Left ventricle myocardium inferior (tissue), 1 donor: ENCODE data around the gene EDN1. TPM values are rescaled to one million over a fixed set of nuclear protein-coding genes. Genes with fewer than 3 reads are reported as not detected.
A peak's percentile ranks its signal among the peaks of the same experiment; 100 is the strongest.

Experiments
- DNase-seq: peaks from one replicate; pipeline ENCODE4 v3.0.0-alpha.2; 2020
- H3K27ac ChIP-seq: fragments of 200-600 bp; replicated peaks from 2 replicates; pipeline ENCODE4 v1.8.0; 2021
- H3K27me3 ChIP-seq: fragments of 200-600 bp; 2 replicates; pipeline ENCODE4 v1.8.0; 2021; ENCODE audit warnings: low read depth
- H3K36me3 ChIP-seq: fragments of 200-600 bp; 2 replicates; pipeline ENCODE4 v1.8.0; 2021
- H3K4me1 ChIP-seq: fragments of 200-600 bp; 2 replicates; pipeline ENCODE4 v1.8.0; 2021
- H3K4me3 ChIP-seq: fragments of 200-600 bp; 2 replicates; pipeline ENCODE4 v1.8.0; 2021; ENCODE audit warnings: mild to moderate bottlenecking, moderate library complexity
- H3K9me3 ChIP-seq: fragments of 200-600 bp; replicated peaks from 2 replicates; pipeline ENCODE4 v1.8.0; 2021
- intact Hi-C: fragments of 100-400 bp; cut with micrococcal nuclease; formaldehyde crosslinking; loops from one replicate; pipeline ENCODE4 v1.11.0; 2022
- total RNA-seq: library from RNA; stranded (reverse); fragmentation: NEBNext Ultra II Directional; extraction: Animal tissue kit (Norgen Biotek cat#: 25700); gene quantifications from one replicate; pipeline ENCODE4 v1.2.1, GENCODE V29; 2021
- TF ChIP-seq, protein P1 (sequence below): fragments of 200-600 bp; IDR thresholded peaks from 2 replicates; pipeline ENCODE4 v1.8.0; 2021; ENCODE audit warnings: antibody characterized with exemption, mild to moderate bottlenecking, borderline replicate concordance
- donor health status: DM: no; HTN: yes; CAD: no; lungs with severe emphysema.

The EDN1 gene
- total RNA-seq, 1 donor from 2014 or later = 5.9 TPM

DNA sequence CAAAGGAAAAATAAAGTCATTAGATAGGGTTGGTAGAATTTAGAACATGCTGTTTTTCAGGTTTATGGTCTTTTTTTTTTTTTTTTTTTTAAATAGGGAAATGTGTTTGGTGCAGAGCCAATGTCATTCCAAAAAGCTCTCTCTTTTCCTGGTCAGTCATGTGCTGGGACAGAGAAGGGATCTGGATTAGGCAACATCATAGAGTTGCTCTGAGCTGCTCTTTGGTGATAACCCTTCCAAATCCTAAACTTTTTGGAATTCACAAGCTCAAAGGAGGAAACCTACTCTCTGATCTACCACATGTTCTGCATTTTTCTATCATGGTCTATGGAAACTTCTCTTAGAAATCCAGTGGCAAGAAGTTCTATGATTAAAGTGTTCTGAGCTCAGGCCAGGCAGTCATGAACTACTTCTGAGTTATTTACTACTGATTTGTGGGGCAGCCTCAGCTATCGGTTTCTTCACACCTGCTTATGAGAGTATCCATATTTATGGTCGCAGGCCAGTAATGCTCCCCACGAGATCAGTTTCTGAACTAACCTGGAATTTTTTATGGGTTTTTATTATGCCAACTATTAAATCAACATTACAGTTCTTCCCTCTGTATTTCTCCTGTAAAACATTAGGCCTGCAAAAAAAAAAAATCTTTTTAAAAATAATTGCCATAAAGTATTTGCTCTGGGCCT lies 4.8 kb downstream of the EDN1 start:
- TF ChIP-seq, protein P1, sequence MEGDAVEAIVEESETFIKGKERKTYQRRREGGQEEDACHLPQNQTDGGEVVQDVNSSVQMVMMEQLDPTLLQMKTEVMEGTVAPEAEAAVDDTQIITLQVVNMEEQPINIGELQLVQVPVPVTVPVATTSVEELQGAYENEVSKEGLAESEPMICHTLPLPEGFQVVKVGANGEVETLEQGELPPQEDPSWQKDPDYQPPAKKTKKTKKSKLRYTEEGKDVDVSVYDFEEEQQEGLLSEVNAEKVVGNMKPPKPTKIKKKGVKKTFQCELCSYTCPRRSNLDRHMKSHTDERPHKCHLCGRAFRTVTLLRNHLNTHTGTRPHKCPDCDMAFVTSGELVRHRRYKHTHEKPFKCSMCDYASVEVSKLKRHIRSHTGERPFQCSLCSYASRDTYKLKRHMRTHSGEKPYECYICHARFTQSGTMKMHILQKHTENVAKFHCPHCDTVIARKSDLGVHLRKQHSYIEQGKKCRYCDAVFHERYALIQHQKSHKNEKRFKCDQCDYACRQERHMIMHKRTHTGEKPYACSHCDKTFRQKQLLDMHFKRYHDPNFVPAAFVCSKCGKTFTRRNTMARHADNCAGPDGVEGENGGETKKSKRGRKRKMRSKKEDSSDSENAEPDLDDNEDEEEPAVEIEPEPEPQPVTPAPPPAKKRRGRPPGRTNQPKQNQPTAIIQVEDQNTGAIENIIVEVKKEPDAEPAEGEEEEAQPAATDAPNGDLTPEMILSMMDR = no peak
- H3K36me3 ChIP-seq = no peaks in the 10 kb centered on the region
- peaks cover 29% of the 10 kb centered on the region for H3K27me3 ChIP-seq
- no peak overlapping the region for H3K27ac ChIP-seq
- H3K9me3 ChIP-seq = no peaks in the 10 kb centered on the region
- no peak overlapping the region for H3K4me3 ChIP-seq
- no peak for DNase-seq
- intact Hi-C loops = loop anchor here (5.0 kb wide), 1 partner anchor 307 kb away; no protein-coding TSS in a partner anchor
- H3K4me1 ChIP-seq = peaks cover 22% of the 10 kb centered on the region

DNA sequence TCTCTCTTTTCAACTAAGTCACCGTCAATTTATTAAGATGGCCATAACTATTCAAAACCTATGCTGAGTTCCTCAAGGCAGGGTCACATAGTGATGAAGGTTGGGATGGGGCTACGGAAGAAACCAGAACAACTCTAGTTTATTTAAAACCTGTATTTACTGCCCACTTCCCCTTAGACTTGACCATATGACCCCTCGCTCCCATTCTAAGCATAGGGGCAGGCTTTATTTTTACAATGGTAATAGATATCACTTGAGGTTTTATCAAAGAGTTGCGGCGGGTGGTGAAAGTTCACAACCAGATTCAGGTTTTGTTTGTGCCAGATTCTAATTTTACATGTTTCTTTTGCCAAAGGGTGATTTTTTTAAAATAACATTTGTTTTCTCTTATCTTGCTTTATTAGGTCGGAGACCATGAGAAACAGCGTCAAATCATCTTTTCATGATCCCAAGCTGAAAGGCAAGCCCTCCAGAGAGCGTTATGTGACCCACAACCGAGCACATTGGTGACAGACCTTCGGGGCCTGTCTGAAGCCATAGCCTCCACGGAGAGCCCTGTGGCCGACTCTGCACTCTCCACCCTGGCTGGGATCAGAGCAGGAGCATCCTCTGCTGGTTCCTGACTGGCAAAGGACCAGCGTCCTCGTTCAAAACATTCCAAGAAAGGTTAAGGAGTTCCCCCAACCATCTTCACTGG lies 5.5 kb downstream of the EDN1 start:
- TF ChIP-seq, protein P1 = no peak
- Histone ChIP-seq H3K9me3 (no peaks in the 10 kb centered on the region), H3K27ac (no peak overlapping the region), H3K4me1 (peaks cover 14% of the 10 kb centered on the region), H3K27me3 (peaks cover 29% of the 10 kb centered on the region), H3K4me3 (peak overlapping the region; percentile 4), H3K36me3 (no peaks in the 10 kb centered on the region)
- intact Hi-C loops = no loop called here
- DNase-seq = no peak

DNA sequence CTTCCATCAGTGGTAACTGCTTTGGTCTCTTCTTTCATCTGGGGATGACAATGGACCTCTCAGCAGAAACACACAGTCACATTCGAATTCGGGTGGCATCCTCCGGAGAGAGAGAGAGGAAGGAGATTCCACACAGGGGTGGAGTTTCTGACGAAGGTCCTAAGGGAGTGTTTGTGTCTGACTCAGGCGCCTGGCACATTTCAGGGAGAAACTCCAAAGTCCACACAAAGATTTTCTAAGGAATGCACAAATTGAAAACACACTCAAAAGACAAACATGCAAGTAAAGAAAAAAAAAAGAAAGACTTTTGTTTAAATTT lies 6.1 kb downstream of the EDN1 start:
- Histone ChIP-seq H3K4me1 (peaks cover 9% of the 10 kb centered on the region), H3K27me3 (peaks cover 28% of the 10 kb centered on the region), H3K4me3 (peak overlapping the region; percentile 4), H3K27ac (no peak overlapping the region), H3K9me3 (no peaks in the 10 kb centered on the region), H3K36me3 (no peaks in the 10 kb centered on the region)
- TF ChIP-seq, protein P1 = no peak
- intact Hi-C loops = no loop called here
- no peak for DNase-seq

DNA sequence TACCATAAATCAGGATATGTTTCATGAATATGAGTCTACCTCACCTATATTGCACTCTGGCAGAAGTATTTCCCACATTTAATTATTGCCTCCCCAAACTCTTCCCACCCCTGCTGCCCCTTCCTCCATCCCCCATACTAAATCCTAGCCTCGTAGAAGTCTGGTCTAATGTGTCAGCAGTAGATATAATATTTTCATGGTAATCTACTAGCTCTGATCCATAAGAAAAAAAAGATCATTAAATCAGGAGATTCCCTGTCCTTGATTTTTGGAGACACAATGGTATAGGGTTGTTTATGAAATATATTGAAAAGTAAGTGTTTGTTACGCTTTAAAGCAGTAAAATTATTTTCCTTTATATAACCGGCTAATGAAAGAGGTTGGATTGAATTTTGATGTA lies 6.4 kb downstream of the EDN1 start:
- no peaks in the 10 kb centered on the region for H3K36me3 ChIP-seq
- no peak for DNase-seq
- H3K4me3 ChIP-seq = no peak overlapping the region
- H3K4me1 ChIP-seq = peaks cover 5% of the 10 kb centered on the region
- intact Hi-C loops = no loop called here
- H3K9me3 ChIP-seq = no peaks in the 10 kb centered on the region
- no peak overlapping the region for H3K27ac ChIP-seq
- TF ChIP-seq, protein P1 = no peak
- peaks cover 24% of the 10 kb centered on the region for H3K27me3 ChIP-seq

DNA sequence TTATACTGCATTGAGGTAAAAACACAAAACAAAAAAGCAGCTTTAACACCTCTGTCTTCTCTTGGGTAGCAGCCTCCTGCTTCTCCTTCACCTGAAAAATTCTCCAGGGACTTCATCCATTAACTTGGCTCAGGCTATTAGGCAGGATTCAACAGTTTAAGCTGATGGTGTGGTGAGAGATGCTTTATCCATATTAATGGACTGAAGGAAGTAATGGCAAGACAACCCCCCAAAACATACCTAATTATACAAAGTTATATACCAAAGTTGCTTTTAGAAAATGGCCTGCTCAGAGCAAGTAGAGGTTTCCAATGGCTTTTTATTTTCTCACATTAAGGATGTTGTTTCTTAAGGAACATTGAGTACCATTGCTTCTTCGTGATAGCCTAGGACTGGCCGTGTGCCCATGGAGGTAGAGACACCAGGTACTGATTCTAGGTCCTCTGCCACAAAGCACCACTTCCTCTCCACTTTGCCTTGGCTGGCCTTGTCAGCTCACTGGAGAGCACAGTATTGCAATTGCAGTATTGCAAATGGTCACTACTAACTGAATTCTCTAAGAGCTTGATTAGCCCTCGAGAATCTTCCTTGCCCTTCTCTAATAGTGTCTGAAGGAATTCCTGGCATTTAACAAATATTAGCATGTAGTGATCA lies 7.3 kb downstream of the EDN1 start:
- no peak overlapping the region for H3K27ac ChIP-seq
- H3K4me1 ChIP-seq = no peaks in the 10 kb centered on the region
- H3K36me3 ChIP-seq = no peaks in the 10 kb centered on the region
- peaks cover 16% of the 10 kb centered on the region for H3K27me3 ChIP-seq
- TF ChIP-seq, protein P1 = no peak
- no peaks in the 10 kb centered on the region for H3K9me3 ChIP-seq
- DNase-seq = no peak
- no peak overlapping the region for H3K4me3 ChIP-seq
- intact Hi-C loops = no loop called here
